ENCODE results near the gene PPP1R12B.
"Not testable (repeated sequence)": the region's sequence is repeated elsewhere in the genome, so short reads cannot be mapped to it uniquely, and the experiment has no call there.

Gene PPP1R12B

DNA sequence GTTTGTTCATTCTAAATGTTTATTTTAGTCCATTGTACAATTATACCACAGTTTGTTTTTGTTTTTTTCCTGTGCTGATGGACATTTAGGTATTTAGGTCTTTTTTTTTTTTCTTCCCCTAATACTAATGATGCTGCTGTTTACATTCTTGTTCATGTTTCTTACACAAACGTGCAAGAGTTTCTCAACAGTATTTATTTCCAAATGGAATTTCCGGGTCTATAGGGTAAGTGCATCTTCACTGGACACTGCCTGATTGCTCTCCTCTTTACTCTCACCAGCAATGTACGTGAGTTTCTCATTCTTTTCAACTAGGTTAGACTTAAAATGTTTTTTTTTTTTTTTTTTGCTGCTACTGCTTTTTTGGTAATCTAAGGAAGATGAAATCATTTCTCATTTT lies 122.7 kb downstream of the PPP1R12B start:
- Histone ChIP-seq H3K4me1 (ENCODE audit: insufficient read depth, low read length) (peaks cover 5% of the 10 kb centered on the region), H3K9me3 (ENCODE audit: insufficient read depth, low read depth, low read length) (no peaks in the 10 kb centered on the region), H3K27me3 (ENCODE audit: insufficient read depth, low read length) (no peaks in the 10 kb centered on the region), H3K27ac (ENCODE audit: low read depth, low read length) (no peak overlapping the region), H3K36me3 (ENCODE audit: insufficient read depth, low read length) (no peaks in the 10 kb centered on the region), H3K4me3 (ENCODE audit: low read length) (no peak overlapping the region), H3K9ac (ENCODE audit: low read depth, low read length) (no peak overlapping the region)
- WGBS: 97% methylated on average over 2 of the region's 3 CpGs

DNA sequence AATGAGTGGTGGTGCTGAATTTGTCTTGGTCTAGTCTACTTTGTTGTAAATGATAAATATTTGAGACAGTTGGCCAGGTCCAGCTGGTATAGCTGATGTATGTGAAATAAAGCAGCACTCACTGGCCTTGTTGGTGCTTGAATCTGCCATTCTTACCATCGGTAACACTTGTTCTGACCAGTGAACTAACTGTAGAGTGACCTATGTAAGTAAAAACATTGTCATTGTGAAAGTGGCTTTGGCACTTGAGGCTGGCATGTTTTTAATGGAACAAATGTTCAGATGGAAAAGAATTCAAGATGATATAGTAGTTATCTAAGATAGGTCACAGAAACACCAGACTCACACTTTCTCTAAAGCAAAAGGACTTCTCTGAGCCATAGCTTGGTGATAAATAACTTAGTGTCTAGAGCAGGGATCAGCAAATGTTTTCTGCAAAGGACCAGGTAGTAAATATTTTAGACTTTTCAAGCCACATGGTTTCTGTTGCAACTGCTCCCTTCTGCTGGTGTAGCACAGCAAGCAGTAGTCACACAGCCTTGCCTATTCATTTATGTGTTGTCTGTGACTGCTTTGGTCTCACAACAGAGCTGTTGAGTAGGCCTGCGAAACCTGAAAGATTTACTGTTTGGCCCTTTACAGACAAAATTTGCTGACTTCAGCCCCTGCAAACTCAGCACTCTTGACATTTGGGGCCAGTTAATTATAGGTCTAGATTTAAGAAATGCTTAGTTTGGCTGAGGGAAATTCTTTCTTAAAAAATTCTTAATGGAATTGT lies 124.0 kb downstream of the PPP1R12B start:
- WGBS: 48% methylated on average over 2 of the region's 2 CpGs
- H3K9ac ChIP-seq (ENCODE audit: low read depth, low read length); H3K9me3 ChIP-seq (ENCODE audit: insufficient read depth, low read depth, low read length); H3K4me3 ChIP-seq (ENCODE audit: low read length); H3K27me3 ChIP-seq (ENCODE audit: insufficient read depth, low read length); H3K36me3 ChIP-seq (ENCODE audit: insufficient read depth, low read length); H3K4me1 ChIP-seq (ENCODE audit: insufficient read depth, low read length); H3K27ac ChIP-seq (ENCODE audit: low read depth, low read length): not testable (repeated sequence)

GRCh38 chr1:202473266-202474045 lies 125.0 kb downstream of the PPP1R12B start:
- H3K9me3 ChIP-seq (ENCODE audit: insufficient read depth, low read depth, low read length); H3K27me3 ChIP-seq (ENCODE audit: insufficient read depth, low read length); H3K9ac ChIP-seq (ENCODE audit: low read depth, low read length); H3K4me3 ChIP-seq (ENCODE audit: low read length); H3K36me3 ChIP-seq (ENCODE audit: insufficient read depth, low read length); H3K4me1 ChIP-seq (ENCODE audit: insufficient read depth, low read length); H3K27ac ChIP-seq (ENCODE audit: low read depth, low read length): not testable (repeated sequence)
- WGBS: 73% methylated on average over 5 of the region's 6 CpGs

GRCh38 chr1:202479661-202480060 lies 131.2 kb downstream of the PPP1R12B start:
- not testable (repeated sequence) for H3K9ac ChIP-seq (ENCODE audit: low read depth, low read length); H3K27ac ChIP-seq (ENCODE audit: low read depth, low read length); H3K4me3 ChIP-seq (ENCODE audit: low read length); H3K27me3 ChIP-seq (ENCODE audit: insufficient read depth, low read length); H3K9me3 ChIP-seq (ENCODE audit: insufficient read depth, low read depth, low read length); H3K36me3 ChIP-seq (ENCODE audit: insufficient read depth, low read length)
- peaks cover 17% of the 10 kb centered on the region for H3K4me1 ChIP-seq (ENCODE audit: insufficient read depth, low read length)

GRCh38 chr1:202480640-202481039 lies 132.1 kb downstream of the PPP1R12B start:
- not testable (repeated sequence) for H3K27ac ChIP-seq (ENCODE audit: low read depth, low read length); H3K9ac ChIP-seq (ENCODE audit: low read depth, low read length); H3K4me3 ChIP-seq (ENCODE audit: low read length); H3K36me3 ChIP-seq (ENCODE audit: insufficient read depth, low read length); H3K27me3 ChIP-seq (ENCODE audit: insufficient read depth, low read length); H3K9me3 ChIP-seq (ENCODE audit: insufficient read depth, low read depth, low read length)
- H3K4me1 ChIP-seq (ENCODE audit: insufficient read depth, low read length): peaks cover 17% of the 10 kb centered on the region

- H3K4me1 ChIP-seq (ENCODE audit: insufficient read depth, low read length): peaks cover 17% of the 10 kb centered on the region
- not testable (repeated sequence) for H3K27ac ChIP-seq (ENCODE audit: low read depth, low read length); H3K36me3 ChIP-seq (ENCODE audit: insufficient read depth, low read length); H3K9me3 ChIP-seq (ENCODE audit: insufficient read depth, low read depth, low read length); H3K9ac ChIP-seq (ENCODE audit: low read depth, low read length); H3K27me3 ChIP-seq (ENCODE audit: insufficient read depth, low read length); H3K4me3 ChIP-seq (ENCODE audit: low read length)
- WGBS: 43% methylated on average over 2 of the region's 2 CpGs
Observed at GRCh38 chr1:202483362-202483761, 134.9 kb downstream of the PPP1R12B start.

DNA sequence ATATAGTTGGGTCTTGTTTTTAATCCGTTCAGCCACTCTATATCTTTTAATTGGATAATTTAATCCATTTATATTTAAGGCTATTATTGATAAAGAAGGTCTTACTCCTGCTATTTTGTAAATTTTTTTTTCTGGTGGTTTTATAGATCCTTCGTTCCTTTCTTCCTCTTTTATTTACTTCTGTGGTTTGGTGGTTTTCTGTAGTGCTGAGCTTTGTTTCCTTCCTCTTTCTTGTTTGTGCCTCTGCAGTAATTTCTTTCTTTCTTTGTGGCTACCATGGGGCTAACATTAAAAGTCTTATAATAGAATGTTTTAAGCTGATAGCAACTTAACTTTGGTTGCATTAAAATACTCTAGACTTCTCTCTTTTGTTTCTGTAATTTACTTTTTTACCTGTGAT lies 135.5 kb downstream of the PPP1R12B start:
- WGBS: no CpG with 5 or more reads among the region's 2 CpGs
- H3K4me3 ChIP-seq (ENCODE audit: low read length); H3K27me3 ChIP-seq (ENCODE audit: insufficient read depth, low read length); H3K27ac ChIP-seq (ENCODE audit: low read depth, low read length); H3K36me3 ChIP-seq (ENCODE audit: insufficient read depth, low read length); H3K9me3 ChIP-seq (ENCODE audit: insufficient read depth, low read depth, low read length); H3K9ac ChIP-seq (ENCODE audit: low read depth, low read length): not testable (repeated sequence)
- peaks cover 17% of the 10 kb centered on the region for H3K4me1 ChIP-seq (ENCODE audit: insufficient read depth, low read length)

GRCh38 chr1:202484820-202485219 lies 136.3 kb downstream of the PPP1R12B start:
- H3K27ac ChIP-seq (ENCODE audit: low read depth, low read length): not testable (repeated sequence)

GRCh38 chr1:202488178-202488649 lies 139.7 kb downstream of the PPP1R12B start:
- not testable (repeated sequence) for H3K4me3 ChIP-seq (ENCODE audit: low read length); H3K27ac ChIP-seq (ENCODE audit: low read depth, low read length); H3K9me3 ChIP-seq (ENCODE audit: insufficient read depth, low read depth, low read length); H3K36me3 ChIP-seq (ENCODE audit: insufficient read depth, low read length); H3K4me1 ChIP-seq (ENCODE audit: insufficient read depth, low read length); H3K27me3 ChIP-seq (ENCODE audit: insufficient read depth, low read length); H3K9ac ChIP-seq (ENCODE audit: low read depth, low read length)
- 94% methylated on average over 5 of the region's 6 CpGs for WGBS

More at GRCh38 chr1:202484820-202485219, 136.3 kb downstream of the PPP1R12B start:
- peaks cover 17% of the 10 kb centered on the region for H3K4me1 ChIP-seq (ENCODE audit: insufficient read depth, low read length)
- H3K4me3 ChIP-seq (ENCODE audit: low read length); H3K27me3 ChIP-seq (ENCODE audit: insufficient read depth, low read length); H3K9ac ChIP-seq (ENCODE audit: low read depth, low read length); H3K9me3 ChIP-seq (ENCODE audit: insufficient read depth, low read depth, low read length); H3K36me3 ChIP-seq (ENCODE audit: insufficient read depth, low read length): not testable (repeated sequence)
- 90% methylated on average over 3 of the region's 3 CpGs for WGBS

GRCh38 chr1:202489101-202489500 lies 140.6 kb downstream of the PPP1R12B start:
- H3K9ac ChIP-seq (ENCODE audit: low read depth, low read length); H3K4me3 ChIP-seq (ENCODE audit: low read length); H3K9me3 ChIP-seq (ENCODE audit: insufficient read depth, low read depth, low read length); H3K27me3 ChIP-seq (ENCODE audit: insufficient read depth, low read length); H3K27ac ChIP-seq (ENCODE audit: low read depth, low read length); H3K4me1 ChIP-seq (ENCODE audit: insufficient read depth, low read length); H3K36me3 ChIP-seq (ENCODE audit: insufficient read depth, low read length): not testable (repeated sequence)

GRCh38 chr1:202493112-202493511 lies 144.6 kb downstream of the PPP1R12B start:
- WGBS: 91% methylated on average over 3 of the region's 3 CpGs
- H3K27me3 ChIP-seq (ENCODE audit: insufficient read depth, low read length); H3K9ac ChIP-seq (ENCODE audit: low read depth, low read length); H3K4me1 ChIP-seq (ENCODE audit: insufficient read depth, low read length); H3K27ac ChIP-seq (ENCODE audit: low read depth, low read length); H3K9me3 ChIP-seq (ENCODE audit: insufficient read depth, low read depth, low read length); H3K4me3 ChIP-seq (ENCODE audit: low read length): not testable (repeated sequence)
- H3K36me3 ChIP-seq (ENCODE audit: insufficient read depth, low read length): peaks cover 12% of the 10 kb centered on the region

All from HUES64 (cell line).